ENCODE results near the gene STING1.

- TF ChIP-seq CTCF (optimal IDR thresholded peaks at IDR 0.05 in 1 of 3, IDR thresholded peaks at IDR 0.05 in 1 of 3, conservative IDR thresholded peaks at IDR 0.05 in 1 of 3; ENCODE audit: extremely low read depth in 1 of 3, insufficient read depth in 2 of 3, low read length in 3 of 3) (no peak), EZH2 (IDR thresholded peaks at IDR 0.05; ENCODE audit: low read length) (no peak)
Measured at GRCh38 chr5:139431706-139432105, 50.9 kb downstream of the STING1 start.
